CD14-positive monocyte (primary cell): ENCODE results near the gene EVC. TPM values are rescaled to one million over a fixed set of nuclear protein-coding genes. Genes with fewer than 3 reads are reported as not detected.
A peak's percentile ranks its signal among the peaks of the same experiment; 100 is the strongest.

Source experiments
- DNase-seq, 3 donors: peaks; one replicate each; pipeline ENCODE4 v3.0.0-alpha.2; 2011 to 2022
- H2AFZ ChIP-seq: 2 replicates; pipeline ENCODE4 v1.6.0; 2012; ENCODE audit warnings: mild to moderate bottlenecking, low read depth, low read length, inconsistent platforms; ENCODE audit not compliant: insufficient read depth, poor library complexity, severe bottlenecking
- H3K27ac ChIP-seq, 2 donors: 1 replicate in 1 of 2; 2 replicates in 1 of 2; pipeline ENCODE4 v1.5.1; 2012 to 2013; ENCODE audit warnings: low read length in 2 of 2, control low read depth in 1 of 2, inconsistent platforms in 1 of 2, low read depth in 1 of 2, mild to moderate bottlenecking in 1 of 2
- H3K27me3 ChIP-seq, 2 donors: one replicate each; pipeline versions ENCODE4 v1.6.0 to v1.6.1; 2011 to 2013; ENCODE audit warnings: low read length in 2 of 2; ENCODE audit not compliant: control insufficient read depth in 2 of 2, insufficient read depth in 2 of 2
- H3K36me3 ChIP-seq, 2 donors: replicated peaks in 1 of 2; 1 replicate in 1 of 2; 2 replicates in 1 of 2; pipeline versions ENCODE4 v1.5.1 to v1.6.1; 2012 to 2013; ENCODE audit warnings: low read length in 2 of 2, control low read depth in 1 of 2, inconsistent platforms in 1 of 2, mild to moderate bottlenecking in 1 of 2; ENCODE audit not compliant: insufficient read depth in 2 of 2, control insufficient read depth in 1 of 2
- H3K4me1 ChIP-seq, 2 donors: 1 replicate in 1 of 2; 2 replicates in 1 of 2; pipeline versions ENCODE4 v1.5.1 to v1.6.1; 2012 to 2013; ENCODE audit warnings: low read length in 2 of 2, control low read depth in 1 of 2, inconsistent platforms in 1 of 2, mild to moderate bottlenecking in 1 of 2, moderate library complexity in 1 of 2; ENCODE audit not compliant: insufficient read depth in 2 of 2, control insufficient read depth in 1 of 2
- H3K4me2 ChIP-seq: replicated peaks from 2 replicates; pipeline ENCODE3; 2012; ENCODE audit warnings: low read length, moderate library complexity, mild to moderate bottlenecking; ENCODE audit not compliant: poor library complexity, severe bottlenecking; ENCODE audit errors: extremely low read depth
- H3K4me3 ChIP-seq, 3 experiments: fragments of 200-600 bp in 1 of 3; sonication (generic) in 1 of 3; replicated peaks in 1 of 3; 1 replicate in 2 of 3; 2 replicates in 1 of 3; pipeline ENCODE4 v1.5.1; 2011 to 2013; ENCODE audit warnings: low read length in 3 of 3, mild to moderate bottlenecking in 3 of 3, control low read depth in 2 of 3, low read depth in 2 of 3, inconsistent platforms in 1 of 3, moderate library complexity in 1 of 3
- H3K79me2 ChIP-seq: 2 replicates; pipeline ENCODE4 v1.6.0; 2012; ENCODE audit warnings: mild to moderate bottlenecking, control low read depth, inconsistent platforms, low read length, moderate library complexity; ENCODE audit not compliant: insufficient read depth
- H3K9ac ChIP-seq: 2 replicates; pipeline ENCODE4 v1.6.0; 2017; ENCODE audit warnings: low read length, mild to moderate bottlenecking; ENCODE audit not compliant: insufficient read depth, poor library complexity, severe bottlenecking
- H3K9me3 ChIP-seq, 2 donors: replicated peaks in 1 of 2; 1 replicate in 1 of 2; 2 replicates in 1 of 2; pipeline versions ENCODE4 v1.5.1 to v1.6.1; 2012 to 2013; ENCODE audit warnings: low read length in 2 of 2, control low read depth in 1 of 2; ENCODE audit not compliant: control insufficient read depth in 1 of 2, insufficient read depth in 1 of 2
- H4K20me1 ChIP-seq: 2 replicates; pipeline ENCODE4 v1.6.0; 2012; ENCODE audit warnings: mild to moderate bottlenecking, low read length, control low read depth, moderate library complexity; ENCODE audit not compliant: insufficient read depth
- H3K27ac Mint-ChIP-seq, 7 donors: one replicate each; pipeline ENCODE4 v1.8.0; 2020; ENCODE audit warnings: mild to moderate bottlenecking in 7 of 7, mixed read lengths in 7 of 7, moderate library complexity in 6 of 7, inconsistent platforms in 2 of 7
- H3K27me3 Mint-ChIP-seq, 3 donors: one replicate each; pipeline ENCODE4 v1.8.0; 2021 to 2022; ENCODE audit warnings: low read depth in 3 of 3, mild to moderate bottlenecking in 3 of 3, mixed read lengths in 3 of 3, moderate library complexity in 3 of 3, inconsistent platforms in 1 of 3
- H3K36me3 Mint-ChIP-seq, 2 donors: one replicate each; pipeline ENCODE4 v1.8.0; 2020; ENCODE audit warnings: mixed read lengths in 2 of 2, inconsistent platforms in 1 of 2, mild to moderate bottlenecking in 1 of 2
- H3K4me1 Mint-ChIP-seq: one replicate; pipeline ENCODE4 v1.8.0; 2020; ENCODE audit warnings: mild to moderate bottlenecking, mixed read lengths
- H3K4me3 Mint-ChIP-seq, 2 donors: one replicate each; pipeline ENCODE4 v1.8.0; 2020; ENCODE audit warnings: mild to moderate bottlenecking in 2 of 2, mixed read lengths in 2 of 2, moderate library complexity in 1 of 2
- H3K9me3 Mint-ChIP-seq, 7 donors: one replicate each; pipeline ENCODE4 v1.8.0; 2020 to 2022; ENCODE audit warnings: mixed read lengths in 7 of 7, mild to moderate bottlenecking in 6 of 7, moderate library complexity in 6 of 7, inconsistent platforms in 2 of 7
- WGBS: methylation state at CpG from one replicate; pipeline ENCODE4 v1.1.5; 2013; ENCODE audit warnings: missing lambda C conversion rate; ENCODE audit not compliant: insufficient coverage; 5-methylcytosine and 5-hydroxymethylcytosine counted together
- intact Hi-C, 2 donors: fragments of 100-400 bp; cut with micrococcal nuclease; formaldehyde crosslinking; loops; one replicate each; pipeline versions ENCODE4 v1.15.0 to v1.15.1; 2023
- polyA plus RNA-seq, 3 donors: library from polyadenylated mRNA; depleted of rRNA in 1 of 3; unstranded in 2 of 3; stranded (reverse) in 1 of 3; fragments of 300-500 nt in 2 of 3; fragments of >200 nt in 1 of 3; fragmentation: Illumina TruSeq in 2 of 3; gene quantifications; 1 replicate in 2 of 3; 2 replicates in 1 of 3; pipeline ENCODE4 v1.2.3, GENCODE V29; 2012 to 2021
- TF ChIP-seq, protein P1 (sequence below): fragments of 200-600 bp; IDR thresholded peaks from one replicate; pipeline ENCODE4 v1.8.0; 2022; ENCODE audit warnings: antibody characterized with exemption, mild to moderate bottlenecking

Gene EVC
- polyA plus RNA-seq, 3 donors = 0.36 TPM; not detected in 2

DNA sequence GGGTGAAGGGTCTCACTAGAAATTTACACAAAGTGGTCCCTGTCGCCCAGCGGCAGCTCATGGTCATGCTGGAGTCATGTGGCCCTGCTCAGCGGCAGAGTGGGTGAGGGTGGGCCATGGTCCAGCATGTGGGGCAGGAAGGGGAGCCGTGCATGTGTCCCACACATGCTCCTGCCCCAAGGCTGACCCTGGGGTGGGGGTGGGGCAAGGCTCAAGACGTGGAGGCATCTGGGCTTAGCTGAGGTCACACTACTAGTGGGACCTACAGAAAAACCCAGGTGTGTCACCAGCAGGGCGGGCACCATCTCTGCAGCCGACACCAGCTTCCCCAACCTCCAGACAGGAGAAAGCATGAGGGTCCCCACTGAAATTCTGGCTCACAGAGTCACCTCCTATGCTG is 42.4 kb downstream of the EVC start:
- Histone ChIP-seq H4K20me1 (no peaks in the 10 kb centered on the region), H3K27me3 (no peaks in the 10 kb centered on the region), H2AFZ (no peak overlapping the region), H3K9ac (no peak overlapping the region), H3K27ac (no peak overlapping the region), H3K79me2 (no peaks in the 10 kb centered on the region), H3K4me1 (no peaks in the 10 kb centered on the region), H3K9me3 (no peaks in the 10 kb centered on the region), H3K36me3 (no peaks in the 10 kb centered on the region), H3K4me2 (no peak overlapping the region), H3K4me3 (no peak overlapping the region)
- Mint-ChIP-seq H3K4me1 (no peaks in the 10 kb centered on the region), H3K27ac (peak overlapping the region in 1 of 7 donors; percentile 32), H3K27me3 (no peaks in the 10 kb centered on the region), H3K4me3 (no peak overlapping the region), H3K36me3 (no peaks in the 10 kb centered on the region), H3K9me3 (peaks cover 0 to 2% (median 0%) of the 10 kb centered on the region in 7 donors)
- no peak for DNase-seq
- intact Hi-C loops = no loop called here
- TF ChIP-seq, protein P1, sequence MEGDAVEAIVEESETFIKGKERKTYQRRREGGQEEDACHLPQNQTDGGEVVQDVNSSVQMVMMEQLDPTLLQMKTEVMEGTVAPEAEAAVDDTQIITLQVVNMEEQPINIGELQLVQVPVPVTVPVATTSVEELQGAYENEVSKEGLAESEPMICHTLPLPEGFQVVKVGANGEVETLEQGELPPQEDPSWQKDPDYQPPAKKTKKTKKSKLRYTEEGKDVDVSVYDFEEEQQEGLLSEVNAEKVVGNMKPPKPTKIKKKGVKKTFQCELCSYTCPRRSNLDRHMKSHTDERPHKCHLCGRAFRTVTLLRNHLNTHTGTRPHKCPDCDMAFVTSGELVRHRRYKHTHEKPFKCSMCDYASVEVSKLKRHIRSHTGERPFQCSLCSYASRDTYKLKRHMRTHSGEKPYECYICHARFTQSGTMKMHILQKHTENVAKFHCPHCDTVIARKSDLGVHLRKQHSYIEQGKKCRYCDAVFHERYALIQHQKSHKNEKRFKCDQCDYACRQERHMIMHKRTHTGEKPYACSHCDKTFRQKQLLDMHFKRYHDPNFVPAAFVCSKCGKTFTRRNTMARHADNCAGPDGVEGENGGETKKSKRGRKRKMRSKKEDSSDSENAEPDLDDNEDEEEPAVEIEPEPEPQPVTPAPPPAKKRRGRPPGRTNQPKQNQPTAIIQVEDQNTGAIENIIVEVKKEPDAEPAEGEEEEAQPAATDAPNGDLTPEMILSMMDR = no peak
- 95% methylated on average over 7 of the region's 7 CpGs for WGBS

DNA sequence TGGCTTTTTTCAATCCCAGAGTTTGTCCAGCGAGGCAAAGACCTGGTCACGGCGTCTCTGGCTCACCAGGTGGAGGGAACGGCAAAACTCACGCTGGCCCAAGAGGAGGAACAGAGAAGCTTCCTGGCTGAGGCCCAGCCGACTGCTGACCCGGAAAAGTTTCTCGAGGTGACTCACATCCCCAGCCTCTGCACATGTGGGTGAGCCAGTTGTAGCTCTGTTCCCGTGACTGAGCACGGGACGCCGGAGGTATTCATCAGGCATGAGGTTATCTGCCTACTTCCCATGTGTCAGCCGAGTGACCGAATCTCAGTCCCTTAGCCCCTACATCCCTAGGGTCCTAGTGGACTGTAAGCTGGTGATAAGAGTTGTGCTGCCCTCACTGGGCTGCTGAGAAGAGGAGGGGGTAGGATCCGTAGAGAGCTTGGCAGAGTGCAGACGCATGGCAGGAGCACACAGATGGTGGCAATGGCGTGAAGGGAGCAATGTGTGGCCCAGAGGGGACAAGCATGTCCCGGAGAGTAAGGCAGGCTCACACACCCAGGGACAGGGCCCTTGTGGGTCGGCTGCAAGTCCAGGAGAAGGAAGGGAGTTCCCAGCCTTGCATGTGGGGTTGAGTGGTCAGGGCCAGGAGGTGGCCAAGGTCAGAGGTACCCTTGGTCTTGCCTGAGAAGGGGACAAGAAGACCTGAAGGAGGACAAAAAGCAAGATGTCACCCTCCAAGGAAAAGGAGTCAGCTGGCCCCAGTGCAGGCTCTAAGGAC is 42.9 kb downstream of the EVC start:
- no peaks in the 10 kb centered on the region for H3K36me3 ChIP-seq
- no peaks in the 10 kb centered on the region for H3K4me1 ChIP-seq
- no peak overlapping the region for H3K9ac ChIP-seq
- no peaks in the 10 kb centered on the region for H3K79me2 ChIP-seq
- 90% methylated on average over 16 of the region's 19 CpGs for WGBS
- no peaks in the 10 kb centered on the region for H3K4me1 Mint-ChIP-seq
- no peak for DNase-seq
- H3K4me2 ChIP-seq = no peak overlapping the region
- peak overlapping the region in 2 of 7 donors; percentile 32 to 63 for H3K27ac Mint-ChIP-seq
- no peaks in the 10 kb centered on the region for H3K9me3 ChIP-seq
- no peaks in the 10 kb centered on the region for H4K20me1 ChIP-seq
- H3K27me3 ChIP-seq = no peaks in the 10 kb centered on the region
- no peaks in the 10 kb centered on the region for H3K27me3 Mint-ChIP-seq
- peaks cover 0 to 2% (median 0%) of the 10 kb centered on the region in 7 donors for H3K9me3 Mint-ChIP-seq
- H3K4me3 Mint-ChIP-seq = no peak overlapping the region
- H3K36me3 Mint-ChIP-seq = no peaks in the 10 kb centered on the region
- TF ChIP-seq, protein P1 = no peak
- intact Hi-C loops = no loop called here
- no peak overlapping the region for H2AFZ ChIP-seq
- H3K4me3 ChIP-seq = no peak overlapping the region
- H3K27ac ChIP-seq = no peak overlapping the region
